T follicular helper cell (primary cell): ENCODE measurements around the gene AOPEP.

Source experiments
- DNase-seq: peaks from one replicate; pipeline ENCODE4 v3.0.0-alpha.2; 2020; ENCODE audit warnings: low read depth

AOPEP gene

GRCh38 chr9:94718936-94719335 is 7.6 kb upstream of the AOPEP start:
- no peak for DNase-seq

- no peak for DNase-seq
Measured at GRCh38 chr9:94719878-94720277, 6.6 kb upstream of the AOPEP start.

- no peak for DNase-seq
Measured at GRCh38 chr9:94720846-94721549, 5.5 kb upstream of the AOPEP start.

GRCh38 chr9:94721754-94722153 is 4.7 kb upstream of the AOPEP start:
- DNase-seq = no peak

- no peak for DNase-seq
Measured at GRCh38 chr9:94725293-94725692, 1.2 kb upstream of the AOPEP start.

GRCh38 chr9:94728719-94729118 is 2.2 kb downstream of the AOPEP start:
- no peak for DNase-seq

- no peak for DNase-seq
Measured at GRCh38 chr9:94729199-94729598, 2.7 kb downstream of the AOPEP start.

- DNase-seq = no peak
Measured at GRCh38 chr9:94734054-94734754, 7.7 kb downstream of the AOPEP start.

GRCh38 chr9:94736759-94737158 is 10.3 kb downstream of the AOPEP start:
- no peak for DNase-seq

GRCh38 chr9:94740145-94740840 is 13.8 kb downstream of the AOPEP start:
- DNase-seq = no peak

GRCh38 chr9:94741866-94742265 is 15.4 kb downstream of the AOPEP start:
- no peak for DNase-seq

- DNase-seq = no peak
Measured at GRCh38 chr9:94743035-94743954, 16.8 kb downstream of the AOPEP start.

GRCh38 chr9:94745806-94746540 is 19.5 kb downstream of the AOPEP start:
- no peak for DNase-seq

GRCh38 chr9:94746541-94747370 is 20.3 kb downstream of the AOPEP start:
- DNase-seq = no peak

- DNase-seq = no peak
Measured at GRCh38 chr9:94754976-94755475, 28.5 kb downstream of the AOPEP start.

- no peak for DNase-seq
Measured at GRCh38 chr9:94757158-94757557, 30.7 kb downstream of the AOPEP start.

GRCh38 chr9:94758031-94758430 is 31.5 kb downstream of the AOPEP start:
- no peak for DNase-seq

- DNase-seq = no peak
Measured at GRCh38 chr9:94758880-94759279, 32.4 kb downstream of the AOPEP start.

GRCh38 chr9:94760010-94760409 is 33.5 kb downstream of the AOPEP start:
- DNase-seq = no peak

GRCh38 chr9:94760660-94761059 is 34.2 kb downstream of the AOPEP start:
- no peak for DNase-seq
